CD14-positive monocyte (primary cell): ENCODE data around the gene IRF9. TPM values are rescaled to one million over a fixed set of nuclear protein-coding genes. Genes with fewer than 3 reads are reported as not detected.

Source experiments
- DNase-seq, 3 donors: peaks; one replicate each; pipeline ENCODE4 v3.0.0-alpha.2; 2011 to 2022
- H2AFZ ChIP-seq: 2 replicates; pipeline ENCODE4 v1.6.0; 2012; ENCODE audit warnings: mild to moderate bottlenecking, low read depth, low read length, inconsistent platforms; ENCODE audit not compliant: insufficient read depth, poor library complexity, severe bottlenecking
- H3K27ac ChIP-seq, 2 donors: 1 replicate in 1 of 2; 2 replicates in 1 of 2; pipeline ENCODE4 v1.5.1; 2012 to 2013; ENCODE audit warnings: low read length in 2 of 2, control low read depth in 1 of 2, inconsistent platforms in 1 of 2, low read depth in 1 of 2, mild to moderate bottlenecking in 1 of 2
- H3K27me3 ChIP-seq, 2 donors: one replicate each; pipeline versions ENCODE4 v1.6.0 to v1.6.1; 2011 to 2013; ENCODE audit warnings: low read length in 2 of 2; ENCODE audit not compliant: control insufficient read depth in 2 of 2, insufficient read depth in 2 of 2
- H3K36me3 ChIP-seq, 2 donors: replicated peaks in 1 of 2; 1 replicate in 1 of 2; 2 replicates in 1 of 2; pipeline versions ENCODE4 v1.5.1 to v1.6.1; 2012 to 2013; ENCODE audit warnings: low read length in 2 of 2, control low read depth in 1 of 2, inconsistent platforms in 1 of 2, mild to moderate bottlenecking in 1 of 2; ENCODE audit not compliant: insufficient read depth in 2 of 2, control insufficient read depth in 1 of 2
- H3K4me1 ChIP-seq, 2 donors: 1 replicate in 1 of 2; 2 replicates in 1 of 2; pipeline versions ENCODE4 v1.5.1 to v1.6.1; 2012 to 2013; ENCODE audit warnings: low read length in 2 of 2, control low read depth in 1 of 2, inconsistent platforms in 1 of 2, mild to moderate bottlenecking in 1 of 2, moderate library complexity in 1 of 2; ENCODE audit not compliant: insufficient read depth in 2 of 2, control insufficient read depth in 1 of 2
- H3K4me2 ChIP-seq: replicated peaks from 2 replicates; pipeline ENCODE3; 2012; ENCODE audit warnings: low read length, moderate library complexity, mild to moderate bottlenecking; ENCODE audit not compliant: poor library complexity, severe bottlenecking; ENCODE audit errors: extremely low read depth
- H3K4me3 ChIP-seq, 3 experiments: fragments of 200-600 bp in 1 of 3; sonication (generic) in 1 of 3; replicated peaks in 1 of 3; 1 replicate in 2 of 3; 2 replicates in 1 of 3; pipeline ENCODE4 v1.5.1; 2011 to 2013; ENCODE audit warnings: low read length in 3 of 3, mild to moderate bottlenecking in 3 of 3, control low read depth in 2 of 3, low read depth in 2 of 3, inconsistent platforms in 1 of 3, moderate library complexity in 1 of 3
- H3K79me2 ChIP-seq: 2 replicates; pipeline ENCODE4 v1.6.0; 2012; ENCODE audit warnings: mild to moderate bottlenecking, control low read depth, inconsistent platforms, low read length, moderate library complexity; ENCODE audit not compliant: insufficient read depth
- H3K9ac ChIP-seq: 2 replicates; pipeline ENCODE4 v1.6.0; 2017; ENCODE audit warnings: low read length, mild to moderate bottlenecking; ENCODE audit not compliant: insufficient read depth, poor library complexity, severe bottlenecking
- H3K9me3 ChIP-seq, 2 donors: replicated peaks in 1 of 2; 1 replicate in 1 of 2; 2 replicates in 1 of 2; pipeline versions ENCODE4 v1.5.1 to v1.6.1; 2012 to 2013; ENCODE audit warnings: low read length in 2 of 2, control low read depth in 1 of 2; ENCODE audit not compliant: control insufficient read depth in 1 of 2, insufficient read depth in 1 of 2
- H4K20me1 ChIP-seq: 2 replicates; pipeline ENCODE4 v1.6.0; 2012; ENCODE audit warnings: mild to moderate bottlenecking, low read length, control low read depth, moderate library complexity; ENCODE audit not compliant: insufficient read depth
- H3K27ac Mint-ChIP-seq, 7 donors: one replicate each; pipeline ENCODE4 v1.8.0; 2020; ENCODE audit warnings: mild to moderate bottlenecking in 7 of 7, mixed read lengths in 7 of 7, moderate library complexity in 6 of 7, inconsistent platforms in 2 of 7
- H3K27me3 Mint-ChIP-seq, 3 donors: one replicate each; pipeline ENCODE4 v1.8.0; 2021 to 2022; ENCODE audit warnings: low read depth in 3 of 3, mild to moderate bottlenecking in 3 of 3, mixed read lengths in 3 of 3, moderate library complexity in 3 of 3, inconsistent platforms in 1 of 3
- H3K36me3 Mint-ChIP-seq, 2 donors: one replicate each; pipeline ENCODE4 v1.8.0; 2020; ENCODE audit warnings: mixed read lengths in 2 of 2, inconsistent platforms in 1 of 2, mild to moderate bottlenecking in 1 of 2
- H3K4me1 Mint-ChIP-seq: one replicate; pipeline ENCODE4 v1.8.0; 2020; ENCODE audit warnings: mild to moderate bottlenecking, mixed read lengths
- H3K4me3 Mint-ChIP-seq, 2 donors: one replicate each; pipeline ENCODE4 v1.8.0; 2020; ENCODE audit warnings: mild to moderate bottlenecking in 2 of 2, mixed read lengths in 2 of 2, moderate library complexity in 1 of 2
- H3K9me3 Mint-ChIP-seq, 7 donors: one replicate each; pipeline ENCODE4 v1.8.0; 2020 to 2022; ENCODE audit warnings: mixed read lengths in 7 of 7, mild to moderate bottlenecking in 6 of 7, moderate library complexity in 6 of 7, inconsistent platforms in 2 of 7
- WGBS: methylation state at CpG from one replicate; pipeline ENCODE4 v1.1.5; 2013; ENCODE audit warnings: missing lambda C conversion rate; ENCODE audit not compliant: insufficient coverage; 5-methylcytosine and 5-hydroxymethylcytosine counted together
- intact Hi-C, 2 donors: fragments of 100-400 bp; cut with micrococcal nuclease; formaldehyde crosslinking; loops; one replicate each; pipeline versions ENCODE4 v1.15.0 to v1.15.1; 2023
- polyA plus RNA-seq, 3 donors: library from polyadenylated mRNA; depleted of rRNA in 1 of 3; unstranded in 2 of 3; stranded (reverse) in 1 of 3; fragments of 300-500 nt in 2 of 3; fragments of >200 nt in 1 of 3; fragmentation: Illumina TruSeq in 2 of 3; gene quantifications; 1 replicate in 2 of 3; 2 replicates in 1 of 3; pipeline ENCODE4 v1.2.3, GENCODE V29; 2012 to 2021
- TF ChIP-seq, protein P1 (sequence below): fragments of 200-600 bp; IDR thresholded peaks from one replicate; pipeline ENCODE4 v1.8.0; 2022; ENCODE audit warnings: antibody characterized with exemption, mild to moderate bottlenecking

The IRF9 gene
- polyA plus RNA-seq, 3 donors: 44.7 to 208 (median 56.0) TPM

DNA sequence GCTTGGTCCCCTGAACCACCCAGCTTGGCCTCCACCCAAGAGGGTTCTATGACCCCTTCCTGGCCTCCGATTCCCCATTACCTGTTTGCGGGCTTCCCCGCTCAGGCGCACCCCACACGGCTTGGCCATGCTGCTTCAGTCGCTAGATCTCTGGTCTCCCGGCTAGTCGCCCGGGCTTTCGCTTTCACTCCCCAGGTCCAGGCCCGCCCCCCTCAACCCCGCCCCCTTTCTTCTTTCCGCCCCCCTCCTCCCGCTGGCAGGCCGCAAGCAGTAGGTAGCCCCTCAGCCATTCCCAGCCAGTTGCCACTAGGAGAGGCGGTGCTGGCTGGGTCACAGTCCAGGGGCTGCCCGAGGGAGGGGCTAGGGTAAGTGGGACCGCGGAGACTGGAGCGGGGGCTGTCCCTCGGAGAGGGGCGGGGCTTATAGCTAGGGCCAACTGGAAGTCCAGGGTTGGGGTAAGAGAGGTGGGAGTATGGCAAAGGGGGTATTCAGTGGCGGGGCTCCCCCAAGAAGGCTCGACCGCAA, 14.6 kb upstream of the IRF9 start, which contains the start of gene PSME2:
PSME2 (minus strand) TSS at position 158 of the 525 bp plus-strand sequence; CDS start at position 129, 29 bp downstream.
- peaks cover 0 to 2% (median 0%) of the 10 kb centered on the region in 3 donors for H3K27me3 Mint-ChIP-seq
- H3K27ac Mint-ChIP-seq: peak within 1 kb of the TSS; percentile 95 to 99 (median 97)
- peak within 1 kb of the TSS; percentile 84 to 100 (median 89) for H3K4me3 ChIP-seq
- peaks cover 72% of the 10 kb centered on the region for H3K79me2 ChIP-seq
- WGBS: 0% methylated on average over 16 of the region's 25 CpGs
- TF ChIP-seq, protein P1, sequence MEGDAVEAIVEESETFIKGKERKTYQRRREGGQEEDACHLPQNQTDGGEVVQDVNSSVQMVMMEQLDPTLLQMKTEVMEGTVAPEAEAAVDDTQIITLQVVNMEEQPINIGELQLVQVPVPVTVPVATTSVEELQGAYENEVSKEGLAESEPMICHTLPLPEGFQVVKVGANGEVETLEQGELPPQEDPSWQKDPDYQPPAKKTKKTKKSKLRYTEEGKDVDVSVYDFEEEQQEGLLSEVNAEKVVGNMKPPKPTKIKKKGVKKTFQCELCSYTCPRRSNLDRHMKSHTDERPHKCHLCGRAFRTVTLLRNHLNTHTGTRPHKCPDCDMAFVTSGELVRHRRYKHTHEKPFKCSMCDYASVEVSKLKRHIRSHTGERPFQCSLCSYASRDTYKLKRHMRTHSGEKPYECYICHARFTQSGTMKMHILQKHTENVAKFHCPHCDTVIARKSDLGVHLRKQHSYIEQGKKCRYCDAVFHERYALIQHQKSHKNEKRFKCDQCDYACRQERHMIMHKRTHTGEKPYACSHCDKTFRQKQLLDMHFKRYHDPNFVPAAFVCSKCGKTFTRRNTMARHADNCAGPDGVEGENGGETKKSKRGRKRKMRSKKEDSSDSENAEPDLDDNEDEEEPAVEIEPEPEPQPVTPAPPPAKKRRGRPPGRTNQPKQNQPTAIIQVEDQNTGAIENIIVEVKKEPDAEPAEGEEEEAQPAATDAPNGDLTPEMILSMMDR: no peak
- peak within 1 kb of the TSS; percentile 93 for H2AFZ ChIP-seq
- H4K20me1 ChIP-seq: peaks cover 65% of the 10 kb centered on the region
- no peaks in the 10 kb centered on the region for H3K27me3 ChIP-seq
- peak within 1 kb of the TSS; percentile 93 for H3K9ac ChIP-seq
- H3K4me2 ChIP-seq: peak within 1 kb of the TSS; percentile 98
- intact Hi-C loops: loop anchor here in 1 of 2 donors (2.0 kb wide), 1 partner anchor 14 kb away; the partner anchor contains the start of gene IRF9
- peak within 1 kb of the TSS; percentile 98 to 99 for H3K4me3 Mint-ChIP-seq
- peaks cover 43 to 55% of the 10 kb centered on the region in 2 donors for H3K36me3 ChIP-seq
- H3K4me1 Mint-ChIP-seq: peaks cover 46% of the 10 kb centered on the region
- DNase-seq: peak; percentile 76 to 90 (median 87)
- H3K9me3 ChIP-seq: no peaks in the 10 kb centered on the region
- H3K9me3 Mint-ChIP-seq: no peaks in the 10 kb centered on the region
- H3K27ac ChIP-seq: peak within 1 kb of the TSS; percentile 84 to 89
- H3K36me3 Mint-ChIP-seq: peaks cover 56 to 59% of the 10 kb centered on the region in 2 donors
- peaks cover 33 to 47% of the 10 kb centered on the region in 2 donors for H3K4me1 ChIP-seq

DNA sequence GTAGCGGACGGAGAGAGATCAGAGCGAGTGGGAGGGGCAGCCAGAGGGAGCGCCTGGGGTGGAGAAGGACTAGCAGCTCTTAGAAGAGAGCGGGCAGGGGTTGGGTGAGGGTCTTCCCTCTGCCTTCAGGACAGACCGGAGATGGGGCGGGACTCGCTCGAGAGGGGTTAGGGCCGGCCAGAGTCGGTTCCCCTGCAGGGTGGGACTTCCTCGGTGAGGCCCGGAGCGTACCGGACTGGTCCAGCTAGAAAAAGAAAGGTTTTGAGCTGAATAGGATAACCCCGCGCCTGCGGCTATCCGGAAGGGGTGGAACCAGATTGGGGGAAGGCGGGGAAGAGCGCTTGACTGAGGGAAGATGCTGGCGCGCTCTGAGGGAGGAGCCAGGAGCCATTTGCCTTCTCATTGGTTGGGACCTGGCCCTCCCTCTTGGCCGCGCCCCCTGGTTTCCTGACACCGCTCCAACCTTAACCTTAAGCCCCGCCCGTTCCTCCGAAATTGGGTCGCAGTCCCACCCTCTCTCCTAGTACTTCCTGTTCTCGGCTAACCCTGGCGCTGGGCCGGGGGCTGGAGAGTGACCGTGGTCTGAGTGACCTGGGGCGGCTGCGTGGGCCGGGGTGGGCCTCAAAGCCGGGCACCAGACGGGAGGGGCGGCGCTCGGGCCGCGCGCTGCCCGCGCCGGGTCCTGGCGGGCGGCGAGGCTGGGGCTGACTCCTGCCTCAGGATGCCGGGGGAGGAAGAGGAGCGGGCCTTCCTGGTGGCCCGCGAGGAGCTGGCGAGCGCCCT, 13.9 kb upstream of the IRF9 start, which contains the start of gene RNF31:
RNF31 (plus strand) TSS at position 521 of the 783 bp plus-strand sequence; CDS start at position 722, 201 bp downstream.
- Histone ChIP-seq H3K27me3 (no peaks in the 10 kb centered on the region), H3K27ac (peak within 1 kb of the TSS; percentile 84 to 89), H3K9ac (peak within 1 kb of the TSS; percentile 93), H3K79me2 (peaks cover 76% of the 10 kb centered on the region), H3K4me1 (peaks cover 28 to 41% of the 10 kb centered on the region in 2 donors), H3K4me2 (peak within 1 kb of the TSS; percentile 98), H2AFZ (peak within 1 kb of the TSS; percentile 93), H3K36me3 (peaks cover 49 to 62% of the 10 kb centered on the region in 2 donors), H4K20me1 (peaks cover 69% of the 10 kb centered on the region), H3K4me3 (peak within 1 kb of the TSS; percentile 84 to 100 (median 89)), H3K9me3 (no peaks in the 10 kb centered on the region)
- H3K4me1 Mint-ChIP-seq: peaks cover 41% of the 10 kb centered on the region
- H3K9me3 Mint-ChIP-seq: no peaks in the 10 kb centered on the region
- H3K4me3 Mint-ChIP-seq: peak within 1 kb of the TSS; percentile 98 to 99
- WGBS: under 1% methylated on average over 50 of the region's 57 CpGs
- peak within 1 kb of the TSS; percentile 95 to 99 (median 97) for H3K27ac Mint-ChIP-seq
- H3K27me3 Mint-ChIP-seq: peaks cover 0 to 2% (median 0%) of the 10 kb centered on the region in 3 donors
- intact Hi-C loops: loop anchor here in 1 of 2 donors (1.0 to 2.0 kb wide), 2 partner anchors 14 to 33 kb away; partner anchors contain the start of genes DCAF11, IRF9 and NRL
- H3K36me3 Mint-ChIP-seq: peaks cover 63 to 65% of the 10 kb centered on the region in 2 donors
- peak; percentile 97 to 99 (median 98) for DNase-seq
- TF ChIP-seq, protein P1: no peak
